GM19240 (cell line): ENCODE measurements around the gene SPDYE2.
"Not testable (repeated sequence)": the region's sequence is repeated elsewhere in the genome, so short reads cannot be mapped to it uniquely, and the experiment has no call there.

Experiments
- DNase-seq: peaks from one replicate; pipeline ENCODE4 v3.0.0; 2011; ENCODE audit warnings: low spot score; ENCODE audit not compliant: insufficient read length

The SPDYE2 gene, protein sequence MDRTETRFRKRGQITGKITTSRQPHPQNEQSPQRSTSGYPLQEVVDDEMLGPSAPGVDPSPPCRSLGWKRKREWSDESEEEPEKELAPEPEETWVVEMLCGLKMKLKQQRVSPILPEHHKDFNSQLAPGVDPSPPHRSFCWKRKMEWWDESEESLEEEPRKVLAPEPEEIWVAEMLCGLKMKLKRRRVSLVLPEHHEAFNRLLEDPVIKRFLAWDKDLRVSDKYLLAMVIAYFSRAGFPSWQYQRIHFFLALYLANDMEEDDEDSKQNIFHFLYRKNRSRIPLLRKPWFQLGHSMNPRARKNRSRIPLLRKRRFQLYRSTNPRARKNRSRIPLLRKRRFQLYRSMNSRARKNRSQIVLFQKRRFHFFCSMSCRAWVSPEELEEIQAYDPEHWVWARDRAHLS

GRCh38 chr7:102550808-102551422 lies at the start of gene SPDYE2:
SPDYE2 (plus strand) TSS chr7:102551226; CDS start chr7:102553256, 2,030 bp downstream.
- not testable (repeated sequence) for DNase-seq

DNA sequence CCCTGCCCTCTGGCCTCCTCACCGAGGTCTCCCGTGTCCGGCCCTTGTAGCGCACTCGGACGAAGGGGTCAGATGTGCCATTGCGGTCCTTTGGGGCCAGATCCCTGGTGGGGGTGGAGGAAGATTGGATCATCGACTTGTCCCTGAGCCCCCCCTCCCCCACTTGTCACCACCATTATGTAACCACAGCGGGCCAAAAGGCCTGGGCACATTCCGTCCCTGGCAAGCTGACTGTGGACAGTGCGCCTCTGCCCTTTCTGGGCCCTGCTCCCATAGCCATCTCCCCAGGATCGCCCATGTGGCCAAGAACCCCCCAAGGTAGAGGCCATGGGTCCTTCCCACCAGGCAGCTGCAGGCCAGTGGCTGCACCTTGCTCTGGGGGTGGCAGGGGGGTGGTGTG lies 47.9 kb upstream of the SPDYE2 start:
- DNase-seq, result not testable (repeated sequence)

DNA sequence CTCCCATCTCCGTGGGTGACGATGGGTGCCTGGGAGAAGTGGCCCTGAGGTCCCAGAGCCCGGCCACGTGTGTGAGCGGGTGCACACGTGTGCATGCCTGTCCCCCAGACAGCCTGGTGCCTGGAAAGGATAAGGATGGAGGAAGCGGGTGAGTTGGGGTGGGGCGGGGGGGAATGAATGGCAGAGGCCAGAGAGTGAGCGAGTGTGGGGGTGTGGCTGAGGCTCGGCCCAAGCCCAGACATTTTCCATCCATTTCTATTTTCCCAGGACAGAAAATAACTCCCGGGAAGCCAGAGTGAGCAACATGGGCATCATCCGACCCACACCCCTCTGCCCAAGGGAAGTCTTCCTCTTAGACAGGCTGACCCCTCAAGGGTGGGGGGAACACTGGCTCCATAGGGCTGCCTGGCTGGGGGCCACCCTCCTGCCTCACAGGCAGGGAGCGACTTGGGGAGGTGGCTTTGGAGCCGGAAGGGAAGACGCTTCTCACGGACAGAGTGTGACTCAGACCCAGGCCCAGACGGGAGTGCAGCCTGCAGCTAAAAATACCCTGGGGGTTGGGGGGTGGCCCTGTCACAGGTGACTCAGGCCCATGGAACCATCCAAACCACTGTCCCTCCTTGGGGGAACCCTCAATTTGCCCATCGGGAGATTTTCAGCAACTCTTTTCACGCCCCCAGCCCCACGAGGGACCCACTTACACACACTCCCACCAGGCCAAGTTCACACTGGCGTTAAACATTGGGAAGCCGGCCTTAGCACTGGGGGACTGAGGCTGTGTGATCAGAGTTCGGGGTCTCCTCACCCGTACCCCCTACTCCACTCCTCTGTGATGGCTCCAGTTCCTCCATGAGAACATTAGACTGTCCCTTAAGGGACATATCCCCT lies 45.5 kb upstream of the SPDYE2 start:
- not testable (repeated sequence) for DNase-seq

DNA sequence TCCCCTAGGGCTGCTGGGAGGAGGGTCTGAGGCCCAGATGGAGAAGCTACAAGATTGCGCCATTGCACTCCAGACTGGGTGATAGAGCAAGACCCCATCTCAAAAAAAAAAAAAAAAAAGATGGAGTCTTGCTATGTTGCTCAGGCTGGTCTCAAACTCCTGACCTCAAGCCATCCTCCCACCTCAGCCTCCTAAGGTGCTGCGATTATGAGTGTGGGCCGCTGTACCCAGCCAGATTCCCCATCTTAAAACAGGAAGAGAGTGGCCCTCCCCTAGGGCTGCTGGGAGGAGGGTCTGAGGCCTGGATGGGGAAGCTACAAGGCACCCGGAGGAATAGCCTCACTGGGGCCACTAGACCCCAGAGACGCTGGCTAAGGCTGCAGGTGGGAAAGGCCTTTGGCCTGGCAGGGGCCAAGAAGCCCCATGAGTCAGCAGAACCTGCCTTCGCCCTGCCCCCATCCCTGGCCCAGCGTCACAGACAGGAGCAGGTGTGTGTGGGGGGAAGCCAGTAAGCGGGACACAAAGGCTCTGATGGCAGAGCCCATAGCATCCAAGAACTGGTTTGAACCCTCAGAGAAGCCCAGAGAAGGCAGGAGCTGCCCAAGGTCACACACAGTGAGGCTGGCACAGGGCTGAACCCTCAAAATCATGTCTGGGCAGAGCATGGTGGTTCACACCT lies 43.5 kb upstream of the SPDYE2 start:
- DNase-seq, result not testable (repeated sequence)

- DNase-seq, result not testable (repeated sequence)
These were observed 40.5 kb upstream of the SPDYE2 start for GRCh38 chr7:102510575-102510974.

- DNase-seq, result not testable (repeated sequence)
These were observed 39.0 kb upstream of the SPDYE2 start for GRCh38 chr7:102511860-102512522.

- peak; percentile 2 for DNase-seq
These were observed 38.3 kb upstream of the SPDYE2 start for GRCh38 chr7:102512642-102513221.

DNA sequence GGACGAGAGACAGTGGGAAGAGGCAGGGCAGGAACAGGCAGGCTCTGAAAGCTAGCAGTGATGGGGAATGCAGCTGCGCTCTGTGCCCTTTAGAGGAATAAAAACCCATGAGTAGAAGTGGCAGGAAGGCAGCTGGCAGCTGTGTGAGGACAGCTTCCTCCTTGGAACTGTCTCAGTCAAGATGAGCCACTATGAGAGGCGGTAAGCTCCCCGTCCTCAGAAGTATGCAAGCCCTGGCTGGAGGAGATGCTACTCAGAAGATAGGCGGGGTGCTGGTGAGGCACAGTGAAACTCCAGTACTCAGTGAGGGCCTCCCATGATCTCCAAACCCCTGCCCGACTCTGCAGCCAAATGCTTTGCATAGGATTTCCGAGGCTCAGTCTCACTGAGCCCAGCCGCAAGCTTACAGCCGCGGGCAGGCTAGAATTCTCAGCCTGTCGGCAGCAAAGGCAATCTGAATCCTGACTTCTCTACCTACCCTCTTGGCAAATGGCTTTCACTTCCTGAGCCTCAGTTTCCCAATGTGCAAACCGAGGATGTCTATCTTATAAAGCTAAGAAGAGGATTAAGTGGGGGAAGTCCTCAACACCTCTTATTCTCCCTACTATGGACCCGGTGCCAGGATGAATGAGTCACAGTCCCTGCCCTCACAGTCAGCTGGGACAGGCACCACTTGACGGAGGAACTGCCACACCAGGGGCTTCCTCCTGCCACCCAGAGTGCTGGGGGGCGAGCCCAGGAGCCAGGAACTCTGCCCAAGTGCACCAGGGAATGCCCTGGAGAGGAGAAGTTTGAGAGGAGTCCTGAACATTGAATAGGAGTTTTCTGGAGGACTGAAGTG lies 35.9 kb upstream of the SPDYE2 start:
- DNase-seq, result not testable (repeated sequence)

DNA sequence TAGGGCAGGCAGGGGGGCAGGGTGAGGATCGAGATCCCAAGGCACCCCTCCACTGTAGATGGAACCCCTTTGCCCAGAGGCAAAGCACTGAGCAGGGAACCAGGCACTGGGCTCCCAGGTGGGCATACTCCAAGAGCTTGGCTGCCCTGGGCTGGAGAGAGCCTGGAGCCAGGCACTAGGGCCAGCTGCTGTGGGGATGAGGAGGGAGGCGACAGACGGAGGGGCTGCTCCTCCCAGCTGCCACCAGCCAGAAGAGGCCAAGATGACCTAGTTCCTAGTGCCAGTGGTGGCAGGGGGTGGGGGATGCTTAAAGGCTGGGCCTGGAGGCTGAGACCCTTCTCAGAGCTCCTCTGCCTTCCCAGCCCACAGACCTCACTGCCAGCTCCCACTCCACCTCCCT lies 35.1 kb upstream of the SPDYE2 start:
- not testable (repeated sequence) for DNase-seq

DNA sequence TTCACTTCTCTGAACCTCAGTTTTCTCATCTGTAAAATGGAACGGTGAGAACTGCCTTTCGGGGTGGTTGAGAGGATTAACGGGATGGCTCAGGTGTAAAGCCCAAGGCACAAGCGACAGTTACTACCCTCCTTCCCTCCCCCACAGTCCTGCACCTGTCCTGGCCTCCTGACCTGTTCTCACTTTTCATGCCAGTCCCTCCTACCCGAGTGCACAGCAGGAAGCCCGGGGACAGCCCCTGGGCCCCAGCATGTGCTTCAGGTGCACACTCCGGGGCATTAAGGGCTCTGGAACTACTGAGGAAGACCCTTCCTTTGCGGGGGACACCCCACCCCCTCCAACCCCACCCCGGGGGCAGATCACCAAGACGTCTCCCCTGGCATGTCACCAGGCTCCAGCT lies 34.1 kb upstream of the SPDYE2 start:
- not testable (repeated sequence) for DNase-seq

GRCh38 chr7:102517550-102518147 lies 33.4 kb upstream of the SPDYE2 start, which contains the start of gene RASA4B:
RASA4B (minus strand) TSS chr7:102517777; CDS start chr7:102517710, 67 bp downstream.
- DNase-seq, result not testable (repeated sequence)

- not testable (repeated sequence) for DNase-seq
These were observed 30.2 kb upstream of the SPDYE2 start for GRCh38 chr7:102520797-102521196.

GRCh38 chr7:102524803-102525202 lies 26.2 kb upstream of the SPDYE2 start:
- DNase-seq, result not testable (repeated sequence)

- DNase-seq, result not testable (repeated sequence)
These were observed 23.8 kb upstream of the SPDYE2 start for GRCh38 chr7:102527182-102527581.

DNA sequence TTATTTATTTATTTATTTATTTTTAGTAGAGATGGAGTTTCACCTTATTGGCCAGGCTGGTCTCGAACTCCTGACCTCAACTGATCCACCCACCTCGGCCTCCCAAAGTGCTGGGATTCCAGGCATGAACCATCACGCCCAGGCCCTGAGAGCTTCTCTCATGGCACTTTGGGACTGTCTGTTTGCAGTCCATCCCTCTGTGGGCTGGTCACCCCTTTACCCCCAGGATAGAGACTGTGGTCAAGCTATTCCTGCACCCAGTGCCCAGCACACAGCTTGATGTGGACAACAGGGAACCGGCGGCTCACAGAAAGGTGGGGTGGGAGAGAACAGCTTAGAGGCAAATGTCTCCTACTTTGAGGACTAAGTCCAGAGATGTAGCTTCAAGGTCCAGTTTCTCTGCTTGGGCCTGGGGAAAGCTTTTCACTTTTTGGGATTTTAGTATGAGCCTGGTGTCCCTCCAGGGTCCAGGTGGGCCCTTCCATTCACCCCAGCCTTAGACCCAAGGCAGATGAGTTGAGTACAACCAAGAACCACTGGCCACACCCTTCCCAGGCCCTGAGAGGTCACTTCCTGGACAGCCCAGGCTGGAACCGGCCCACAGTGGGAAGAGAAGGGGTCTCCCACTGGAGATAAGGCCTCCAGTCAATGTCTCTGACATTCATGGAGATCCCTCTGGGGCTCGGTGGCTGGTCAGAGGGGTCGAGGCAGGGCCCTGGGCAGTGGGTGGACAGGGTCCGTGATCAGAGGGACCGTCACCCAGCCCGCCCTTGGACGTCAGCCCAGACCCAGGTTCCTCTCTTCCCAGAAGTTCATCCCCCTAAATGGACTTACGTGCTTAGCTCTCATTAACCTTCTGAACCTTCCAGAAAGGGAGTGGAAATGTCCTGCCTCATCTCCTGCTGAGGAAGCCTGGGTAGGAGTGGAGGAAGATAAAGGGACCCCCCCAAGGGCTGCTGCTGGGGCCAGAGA lies 22.9 kb upstream of the SPDYE2 start:
- not testable (repeated sequence) for DNase-seq

DNA sequence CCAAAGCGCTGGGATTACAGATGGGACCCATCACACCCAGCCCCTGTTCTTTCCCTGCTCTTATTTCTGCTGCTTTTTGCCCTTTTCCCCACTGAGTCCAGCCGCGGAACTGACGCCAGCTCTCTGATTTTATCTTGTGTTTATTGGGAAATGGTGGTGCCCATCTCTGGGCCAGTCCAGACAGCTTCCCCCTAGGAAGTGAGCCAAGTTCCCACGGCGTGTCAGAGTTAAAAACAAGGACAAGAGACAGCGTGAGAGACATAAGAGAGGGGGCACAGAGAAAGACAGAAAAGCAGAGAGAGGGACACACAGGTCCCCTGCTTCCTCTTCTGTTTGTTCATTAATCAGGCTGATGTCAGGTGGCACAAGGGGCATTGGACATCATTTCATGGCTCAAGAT lies 19.4 kb upstream of the SPDYE2 start:
- not testable (repeated sequence) for DNase-seq

- DNase-seq, result not testable (repeated sequence)
These were observed 18.9 kb upstream of the SPDYE2 start for GRCh38 chr7:102532127-102532526.
